Fibroblast of gingiva (primary cell): ENCODE data around the gene GNB5.
A peak's percentile ranks its signal among the peaks of the same experiment; 100 is the strongest.

Source experiments
- DNase-seq: peaks from one replicate; pipeline ENCODE4 v3.0.0-alpha.2; 2011; ENCODE audit warnings: low read depth

GNB5 gene

GRCh38 chr15:52140646-52141045, 50.5 kb downstream of the GNB5 start:
- DNase-seq = no peak

GRCh38 chr15:52139599-52140462, 51.4 kb downstream of the GNB5 start:
- DNase-seq = peak; percentile 59

- no peak for DNase-seq
Measured at GRCh38 chr15:52137432-52138357, 53.5 kb downstream of the GNB5 start.

- no peak for DNase-seq
Measured at GRCh38 chr15:52136442-52136980, 54.7 kb downstream of the GNB5 start.

- DNase-seq = no peak
Measured at GRCh38 chr15:52134502-52135144, 56.6 kb downstream of the GNB5 start.

- no peak for DNase-seq
Measured at GRCh38 chr15:52133510-52134220, 57.5 kb downstream of the GNB5 start.

- DNase-seq = no peak
Measured at GRCh38 chr15:52132066-52132465, 59.1 kb downstream of the GNB5 start.

- no peak for DNase-seq
Measured at GRCh38 chr15:52128568-52128967, 62.6 kb downstream of the GNB5 start.

- no peak for DNase-seq
Measured at GRCh38 chr15:52124270-52124880, 66.8 kb downstream of the GNB5 start.

GRCh38 chr15:52121896-52122295, 69.3 kb downstream of the GNB5 start:
- DNase-seq = no peak

- DNase-seq = no peak
Measured at GRCh38 chr15:52121006-52121405, 70.2 kb downstream of the GNB5 start.

- DNase-seq = no peak
Measured at GRCh38 chr15:52120488-52120887, 70.7 kb downstream of the GNB5 start.

- DNase-seq = no peak
Measured at GRCh38 chr15:52118969-52119749, 72.0 kb downstream of the GNB5 start.

- DNase-seq = no peak
Measured at GRCh38 chr15:52117549-52117948, 73.6 kb downstream of the GNB5 start.

GRCh38 chr15:52115598-52116427, 75.4 kb downstream of the GNB5 start:
- DNase-seq = no peak

GRCh38 chr15:52114261-52115055, 76.7 kb downstream of the GNB5 start:
- no peak for DNase-seq

- no peak for DNase-seq
Measured at GRCh38 chr15:52113708-52114107, 77.5 kb downstream of the GNB5 start.

- peak; percentile 61 for DNase-seq
Measured at GRCh38 chr15:52113235-52113634, 78.0 kb downstream of the GNB5 start.
